ENCODE data around the gene SNAI3.
A peak's percentile ranks its signal among the peaks of the same experiment; 100 is the strongest.

SNAI3 gene

DNA sequence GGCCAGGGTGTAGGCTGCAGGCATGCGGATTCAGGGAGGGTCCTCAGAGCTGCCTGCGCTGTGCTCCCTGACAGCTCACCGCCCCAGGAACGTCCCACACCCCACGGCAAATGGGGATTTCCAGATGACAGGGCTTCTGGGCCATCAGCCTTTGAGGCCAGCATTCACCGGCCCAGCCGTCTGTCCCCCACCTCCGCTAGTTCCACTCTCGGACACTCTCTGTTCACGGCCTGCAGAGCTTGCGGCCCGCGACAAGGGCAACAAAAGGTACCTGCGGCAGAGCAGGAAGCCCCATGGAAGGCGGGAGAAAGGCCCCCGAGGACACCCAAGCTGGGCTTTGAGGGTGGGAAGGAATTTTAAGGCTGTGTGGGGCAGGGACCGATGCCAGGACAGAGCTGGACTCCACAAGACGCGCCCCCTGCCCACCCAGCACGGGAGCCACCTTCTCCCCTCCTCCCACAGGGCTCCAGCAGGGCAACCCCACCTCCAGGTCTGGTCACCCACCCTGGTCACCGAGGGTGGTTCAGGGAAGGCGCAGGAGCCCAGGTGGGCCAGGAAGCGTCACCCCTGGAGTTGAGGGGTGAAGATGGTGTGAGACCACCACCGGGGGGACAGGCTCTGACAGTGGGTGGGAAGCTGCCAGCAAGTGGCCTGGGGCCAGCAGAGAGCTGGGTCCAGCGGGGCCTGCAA is 29.9 kb downstream of the SNAI3 start:
- Mint-ChIP-seq H3K4me1 (peaks cover 22% of the 10 kb centered on the region), H3K27me3 (no peaks in the 10 kb centered on the region), H3K27ac (peak overlapping the region; percentile 57 to 67), H3K4me3 (no peak overlapping the region), H3K9me3 (no peaks in the 10 kb centered on the region)
- ATAC-seq = no peak
- DNase-seq = no peak

DNA sequence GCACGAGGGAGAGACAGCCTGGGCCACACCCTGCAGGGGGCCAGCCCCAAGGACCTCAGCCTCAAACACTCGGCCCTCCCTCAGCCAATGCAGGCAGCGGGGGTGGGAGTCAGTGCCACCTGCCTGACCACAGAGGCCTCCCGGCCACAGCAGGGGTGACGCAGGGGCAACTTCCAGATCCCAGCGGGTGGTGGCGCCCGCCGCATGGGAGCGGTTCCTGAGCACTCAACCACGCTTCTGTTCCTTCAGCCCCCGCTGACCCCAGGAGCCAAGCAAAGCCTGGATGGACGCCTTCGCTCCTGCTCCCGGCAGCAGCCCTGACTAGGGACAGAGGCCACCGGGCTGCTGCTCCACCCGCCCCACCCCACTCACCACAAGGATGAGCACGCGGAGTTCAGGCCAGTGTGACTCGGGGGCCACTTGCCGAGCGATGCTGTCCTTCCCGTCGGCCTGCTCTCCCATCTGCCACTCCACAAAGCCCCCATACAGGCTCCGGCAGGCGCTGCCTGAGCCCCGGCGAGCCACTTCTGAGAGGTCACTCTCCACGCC is 30.5 kb downstream of the SNAI3 start:
- Mint-ChIP-seq H3K27me3 (no peaks in the 10 kb centered on the region), H3K4me1 (peaks cover 22% of the 10 kb centered on the region), H3K4me3 (no peak overlapping the region), H3K9me3 (no peaks in the 10 kb centered on the region), H3K27ac (peak overlapping the region in 1 of 2 donors; percentile 31)
- DNase-seq (no peak), ATAC-seq (no peak)

DNA sequence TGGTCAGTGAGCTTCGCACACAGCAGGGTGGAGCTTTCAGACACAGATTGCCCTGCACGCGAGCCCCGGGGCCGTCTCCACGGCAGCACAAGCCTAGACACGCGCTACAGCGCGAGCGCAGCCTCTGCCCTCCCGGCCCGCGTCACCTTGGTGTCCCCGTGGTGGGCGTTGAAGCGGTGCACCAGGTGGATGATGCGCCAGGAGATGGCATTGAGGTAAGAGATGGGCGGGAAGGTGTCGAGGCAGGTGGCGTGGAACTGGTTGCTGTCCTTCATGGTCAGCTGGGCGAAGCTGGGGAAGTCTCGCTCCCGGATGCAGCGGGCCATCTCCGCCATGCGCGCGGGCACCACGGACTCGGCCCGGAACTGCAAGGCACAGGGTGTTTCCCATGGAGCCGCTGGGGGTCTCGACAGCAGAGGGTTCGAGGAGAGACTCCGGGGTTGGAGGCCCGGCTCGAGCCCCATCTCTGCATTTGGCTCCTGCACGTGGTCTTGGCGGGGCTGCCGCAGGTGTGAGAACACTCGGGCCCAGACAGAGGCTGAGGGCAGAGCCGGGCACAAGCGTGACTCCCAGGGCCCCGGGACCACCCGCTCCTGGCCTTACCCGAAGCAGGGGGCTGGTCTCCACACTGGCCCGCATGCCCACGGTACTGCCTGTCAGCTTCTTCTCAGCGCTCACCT is 31.1 kb downstream of the SNAI3 start:
- H3K27ac Mint-ChIP-seq = peak overlapping the region in 1 of 2 donors; percentile 86
- no peak for DNase-seq
- H3K27me3 Mint-ChIP-seq = no peaks in the 10 kb centered on the region
- no peak for ATAC-seq
- peaks cover 23% of the 10 kb centered on the region for H3K4me1 Mint-ChIP-seq
- no peak overlapping the region for H3K4me3 Mint-ChIP-seq
- H3K9me3 Mint-ChIP-seq = no peaks in the 10 kb centered on the region

DNA sequence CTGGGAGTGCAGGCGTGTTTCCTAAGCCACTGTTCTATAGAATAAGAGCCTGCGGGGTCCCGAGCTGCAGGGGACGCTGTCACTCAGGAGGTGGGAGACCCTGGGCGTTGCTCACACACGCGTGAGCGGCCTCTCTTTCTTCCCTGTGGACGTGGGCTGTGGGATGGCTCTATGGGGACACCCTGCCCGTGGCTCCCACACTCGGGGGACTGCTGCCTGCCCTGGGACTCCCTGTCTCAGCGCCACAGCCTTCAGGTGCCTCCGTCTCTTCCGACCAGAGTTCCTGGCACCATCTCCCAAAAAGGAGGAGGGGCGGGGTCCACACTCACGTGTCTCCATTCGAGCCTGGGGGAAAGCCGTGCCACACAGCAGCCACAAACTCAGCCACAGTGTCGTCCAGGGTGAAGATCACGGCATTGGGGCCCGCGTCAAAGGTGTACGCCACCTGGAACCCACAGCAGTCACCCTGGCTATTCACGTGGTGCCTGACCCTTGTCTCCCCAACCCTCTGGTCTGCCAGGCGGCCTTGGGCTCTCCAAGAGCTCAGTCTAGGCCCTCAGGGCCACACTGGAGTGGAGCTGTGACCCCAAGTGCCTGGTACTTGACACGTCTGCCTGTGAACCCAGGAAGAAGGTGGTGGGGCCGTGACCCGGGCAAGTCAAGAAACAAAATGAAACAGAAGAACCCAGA is 31.8 kb downstream of the SNAI3 start:
- DNase-seq (no peak), ATAC-seq (no peak)
- peaks cover 30% of the 10 kb centered on the region for H3K4me1 Mint-ChIP-seq
- no peaks in the 10 kb centered on the region for H3K9me3 Mint-ChIP-seq
- H3K27me3 Mint-ChIP-seq = no peaks in the 10 kb centered on the region
- no peak overlapping the region for H3K4me3 Mint-ChIP-seq
- H3K27ac Mint-ChIP-seq = no peak overlapping the region

DNA sequence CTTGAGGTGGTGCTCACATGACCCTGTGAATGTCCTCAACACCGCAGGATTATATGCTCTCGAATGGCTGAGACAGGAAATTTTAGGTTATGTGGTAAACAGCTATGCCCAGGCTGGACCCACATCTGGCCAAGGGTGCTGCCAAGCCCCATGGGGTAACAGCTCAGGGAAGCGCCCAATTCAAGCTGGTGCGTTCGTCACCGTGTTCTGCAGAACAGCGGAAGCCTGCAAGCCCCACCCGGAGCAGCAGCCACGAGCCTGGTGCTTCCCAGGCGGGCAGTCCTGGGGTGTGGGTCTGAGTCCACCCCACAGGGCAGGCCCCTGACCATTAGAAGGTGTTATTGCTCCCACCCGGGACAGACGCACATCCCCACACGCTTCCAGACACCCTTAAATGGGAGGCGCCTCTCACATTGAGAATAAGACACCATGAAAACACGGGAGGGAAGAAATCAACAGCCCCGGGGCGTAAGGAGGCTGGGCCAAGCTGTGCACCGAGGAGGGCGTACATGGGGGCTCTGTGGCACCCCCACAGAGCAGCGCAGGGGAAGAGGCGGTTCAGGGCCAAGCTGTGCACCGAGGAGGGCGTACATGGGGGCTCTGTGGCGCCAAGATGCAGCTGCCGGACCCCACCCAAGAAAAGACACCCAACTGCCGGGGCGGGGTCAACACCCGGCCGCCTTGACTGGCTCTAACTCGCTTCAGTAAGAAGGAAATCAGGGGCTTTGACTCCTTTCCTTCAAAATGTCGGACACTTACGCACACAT is 32.5 kb downstream of the SNAI3 start:
- peaks cover 33% of the 10 kb centered on the region for H3K4me1 Mint-ChIP-seq
- H3K4me3 Mint-ChIP-seq = no peak overlapping the region
- ATAC-seq (no peak), DNase-seq (no peak)
- H3K27ac Mint-ChIP-seq = no peak overlapping the region
- H3K27me3 Mint-ChIP-seq = no peaks in the 10 kb centered on the region
- H3K9me3 Mint-ChIP-seq = no peaks in the 10 kb centered on the region

DNA sequence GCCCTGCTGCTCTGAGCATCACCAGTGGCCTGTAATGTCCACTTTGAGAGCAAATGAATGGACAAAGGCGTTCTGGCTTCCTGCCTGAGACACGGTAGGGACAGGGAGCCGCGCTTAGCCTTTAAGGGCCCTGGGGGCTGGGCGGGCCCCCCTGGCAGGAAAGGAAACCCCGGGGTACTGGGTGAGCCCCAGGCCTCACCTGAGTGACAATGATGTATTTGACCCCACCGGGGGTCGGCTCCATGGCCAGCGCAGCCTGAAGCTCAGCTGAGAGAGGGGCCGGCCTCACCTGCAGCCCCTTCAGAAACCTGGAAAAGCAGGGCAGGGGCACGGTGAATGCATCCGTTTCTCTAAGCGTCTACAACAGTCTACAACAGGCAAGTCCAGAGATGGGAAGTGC is 33.2 kb downstream of the SNAI3 start:
- H3K27me3 Mint-ChIP-seq = no peaks in the 10 kb centered on the region
- ATAC-seq = no peak
- H3K4me1 Mint-ChIP-seq = peaks cover 33% of the 10 kb centered on the region

DNA sequence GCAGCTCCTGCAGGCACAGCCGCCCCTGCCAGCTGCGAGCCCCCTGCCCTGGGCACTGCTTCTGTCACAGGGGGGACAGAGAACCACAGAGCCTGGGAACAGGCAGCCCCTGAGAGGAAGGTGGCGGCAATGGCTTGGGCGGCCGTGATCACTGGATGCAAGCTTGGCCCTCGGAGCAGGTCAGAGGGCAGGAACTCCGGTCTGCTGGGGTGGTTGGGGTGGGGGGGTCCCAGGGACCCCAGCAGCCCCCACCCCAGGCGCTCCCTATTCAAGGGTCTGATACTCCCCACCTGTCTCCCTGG is 33.6 kb downstream of the SNAI3 start:
- H3K9me3 Mint-ChIP-seq = no peaks in the 10 kb centered on the region
- ATAC-seq (no peak), DNase-seq (no peak)
- H3K4me1 Mint-ChIP-seq = peaks cover 37% of the 10 kb centered on the region
- H3K27ac Mint-ChIP-seq = no peak overlapping the region
- no peak overlapping the region for H3K4me3 Mint-ChIP-seq
- no peaks in the 10 kb centered on the region for H3K27me3 Mint-ChIP-seq

More for the DNA sequence above, 33.2 kb downstream of the SNAI3 start:
- Mint-ChIP-seq H3K4me3 (no peak overlapping the region), H3K9me3 (no peaks in the 10 kb centered on the region), H3K27ac (no peak overlapping the region)
- no peak for DNase-seq

DNA sequence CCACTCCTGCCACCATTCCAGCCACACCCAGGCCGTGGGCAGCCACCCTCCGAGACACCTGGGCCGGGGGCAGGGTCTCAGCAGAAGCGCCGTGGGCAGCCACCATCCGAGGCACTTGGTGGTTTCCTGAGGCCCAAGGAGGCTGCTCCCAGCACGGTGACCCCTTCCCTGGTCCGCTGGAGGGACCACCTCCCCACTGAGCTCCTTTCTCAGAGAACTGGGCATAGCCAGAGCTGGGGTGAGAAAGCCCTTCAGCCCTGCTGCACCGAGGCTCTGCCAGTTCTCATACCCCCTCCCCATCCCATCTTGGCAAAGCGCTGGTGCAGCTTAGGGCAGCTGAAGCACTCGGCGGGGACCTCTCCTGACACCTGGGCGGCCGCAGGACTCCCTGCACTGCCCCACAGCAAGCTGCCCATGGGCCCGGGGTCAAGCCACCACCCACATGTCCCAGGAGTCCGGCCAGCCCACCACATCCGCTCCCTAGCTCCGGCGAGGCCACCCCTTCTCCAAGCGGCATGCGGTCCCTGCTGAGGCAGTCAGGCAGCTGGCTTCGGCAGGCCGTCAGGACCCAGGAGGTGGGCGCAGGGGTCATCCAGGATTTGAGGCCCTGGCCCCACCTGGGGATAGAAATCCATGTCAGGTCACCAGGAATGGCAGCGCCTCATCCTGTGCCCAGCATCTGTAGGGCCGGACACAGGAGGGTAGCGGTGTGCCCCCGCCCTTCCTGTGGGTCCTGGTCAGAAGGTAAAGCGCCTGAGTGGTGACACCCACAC is 34.1 kb downstream of the SNAI3 start:
- DNase-seq (no peak), ATAC-seq (no peak)
- Mint-ChIP-seq H3K4me3 (peak overlapping the region in 1 of 2 donors; percentile 90), H3K9me3 (no peaks in the 10 kb centered on the region), H3K27me3 (no peaks in the 10 kb centered on the region), H3K4me1 (peaks cover 42% of the 10 kb centered on the region), H3K27ac (peak overlapping the region; percentile 93 to 95)

DNA sequence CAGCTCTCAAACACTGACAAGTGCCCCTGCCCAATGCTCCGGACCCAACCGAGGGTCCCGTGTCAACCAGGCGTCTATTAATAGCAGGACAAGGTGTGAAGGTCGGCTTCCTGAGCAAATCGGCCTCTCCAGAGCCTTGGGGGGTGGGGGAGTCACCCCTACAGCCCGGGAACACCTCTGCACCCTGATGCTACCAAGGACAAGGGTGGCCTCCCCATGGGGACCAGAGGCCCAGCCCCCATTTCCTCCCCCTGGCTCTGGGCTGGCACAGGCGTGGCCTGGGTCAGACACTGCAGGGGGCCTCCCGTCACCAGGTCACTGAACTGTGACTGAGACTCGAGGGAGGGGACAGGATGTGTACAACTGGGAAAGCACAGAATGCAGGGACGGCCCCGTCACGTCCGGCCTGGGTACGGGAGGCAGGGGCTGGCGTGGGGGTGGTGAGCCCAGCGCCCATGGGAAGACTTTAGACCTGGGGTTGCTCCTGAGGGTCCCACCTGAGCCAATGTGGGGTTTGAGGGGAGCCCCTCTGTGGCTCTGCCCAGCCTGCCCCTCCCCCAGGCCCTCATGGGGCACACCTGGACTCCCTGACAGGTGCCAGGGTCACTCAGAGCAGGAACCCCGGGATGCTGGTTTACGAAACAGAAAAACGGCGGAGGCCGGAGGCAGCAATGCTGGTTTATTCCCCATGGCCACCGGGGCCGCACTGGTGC is 34.9 kb downstream of the SNAI3 start:
- peak overlapping the region; percentile 95 to 98 for H3K27ac Mint-ChIP-seq
- no peaks in the 10 kb centered on the region for H3K9me3 Mint-ChIP-seq
- peak; percentile 88 to 95 for DNase-seq
- peaks cover 44% of the 10 kb centered on the region for H3K4me1 Mint-ChIP-seq
- H3K4me3 Mint-ChIP-seq = peak overlapping the region; percentile 90 to 91
- ATAC-seq = peak; percentile 93
- H3K27me3 Mint-ChIP-seq = no peaks in the 10 kb centered on the region

DNA sequence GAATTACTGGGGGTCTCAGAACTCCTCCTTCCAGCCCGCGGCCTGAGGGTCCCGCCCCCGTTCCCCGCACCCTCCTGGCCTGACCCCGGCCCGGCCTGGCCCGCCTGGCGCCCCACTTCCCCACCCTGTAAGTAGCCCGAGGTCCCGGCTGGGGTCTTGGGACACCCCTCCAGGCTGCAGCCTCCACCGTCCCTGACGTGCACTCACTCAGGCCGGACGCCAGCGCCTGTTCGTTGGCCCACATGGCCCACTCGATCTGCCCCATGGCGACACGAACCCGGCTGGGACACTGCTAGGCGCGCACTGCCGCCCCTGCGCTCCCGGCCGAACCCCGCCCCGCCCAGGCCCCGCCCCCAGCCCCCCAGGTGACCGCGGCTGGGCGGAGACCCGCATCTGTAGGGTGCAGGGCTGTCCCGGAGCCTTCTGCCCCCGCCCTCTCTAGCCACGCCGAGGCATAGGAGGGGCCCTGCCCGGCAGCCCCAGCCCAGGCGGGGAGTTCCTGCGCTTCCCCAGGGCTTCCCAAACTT is 35.5 kb downstream of the SNAI3 start, which contains the start of gene CYBA:
CYBA (minus strand) TSS at position 305 of the 527 bp plus-strand sequence; CDS start at position 265, 40 bp downstream.
- H3K4me1 Mint-ChIP-seq = peaks cover 51% of the 10 kb centered on the region
- no peaks in the 10 kb centered on the region for H3K27me3 Mint-ChIP-seq
- peak within 1 kb of the TSS; percentile 95 to 98 for H3K27ac Mint-ChIP-seq
- ATAC-seq (peak; percentile 90), DNase-seq (peak; percentile 92)
- no peaks in the 10 kb centered on the region for H3K9me3 Mint-ChIP-seq
- peak within 1 kb of the TSS; percentile 90 to 91 for H3K4me3 Mint-ChIP-seq

DNA sequence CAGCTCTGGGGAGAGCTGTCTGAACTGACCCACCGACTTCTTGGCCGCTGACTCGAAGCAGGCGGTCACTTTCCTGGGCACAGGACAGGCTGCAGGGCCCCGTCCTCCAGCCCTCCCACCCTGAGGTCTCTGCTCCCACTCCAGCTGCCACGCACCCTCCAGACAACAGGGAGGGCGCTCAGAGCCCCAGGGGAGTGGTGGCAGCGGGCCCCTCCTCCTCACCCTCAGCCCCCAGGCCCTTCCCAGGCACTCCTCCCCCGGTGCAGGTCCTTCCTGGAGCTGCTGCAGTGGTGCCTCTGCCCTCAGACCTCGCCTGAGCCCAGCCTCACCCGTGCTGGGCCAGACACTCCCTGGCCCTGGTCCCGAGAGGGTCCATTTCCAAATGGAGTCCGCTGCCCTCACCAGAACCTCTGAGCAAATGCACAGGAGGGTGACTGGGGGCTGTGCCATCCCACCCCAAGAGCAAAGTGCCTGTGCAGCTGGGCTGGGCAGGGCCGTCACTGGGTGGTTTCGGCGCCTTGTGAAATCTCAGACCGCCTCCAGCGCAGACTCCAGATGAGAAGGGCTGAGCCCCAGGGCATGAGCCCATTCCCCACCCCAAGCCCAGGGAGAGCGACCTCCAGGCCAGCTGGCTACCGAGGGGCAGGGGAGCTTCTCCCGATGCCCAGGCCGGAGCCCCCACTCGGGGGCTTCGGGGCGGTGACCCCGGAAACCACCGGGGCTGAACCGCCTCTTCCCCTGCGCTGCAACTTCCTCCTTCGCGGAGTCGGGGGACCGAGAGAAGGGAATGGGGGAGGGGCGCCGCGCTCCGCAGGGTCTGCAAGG is 36.2 kb downstream of the SNAI3 start:
- DNase-seq = peak; percentile 44 to 46
- Mint-ChIP-seq H3K27me3 (no peaks in the 10 kb centered on the region), H3K27ac (peak overlapping the region in 1 of 2 donors; percentile 78), H3K4me1 (peaks cover 57% of the 10 kb centered on the region), H3K4me3 (peak overlapping the region; percentile 90 to 91), H3K9me3 (no peaks in the 10 kb centered on the region)
- ATAC-seq = no peak

DNA sequence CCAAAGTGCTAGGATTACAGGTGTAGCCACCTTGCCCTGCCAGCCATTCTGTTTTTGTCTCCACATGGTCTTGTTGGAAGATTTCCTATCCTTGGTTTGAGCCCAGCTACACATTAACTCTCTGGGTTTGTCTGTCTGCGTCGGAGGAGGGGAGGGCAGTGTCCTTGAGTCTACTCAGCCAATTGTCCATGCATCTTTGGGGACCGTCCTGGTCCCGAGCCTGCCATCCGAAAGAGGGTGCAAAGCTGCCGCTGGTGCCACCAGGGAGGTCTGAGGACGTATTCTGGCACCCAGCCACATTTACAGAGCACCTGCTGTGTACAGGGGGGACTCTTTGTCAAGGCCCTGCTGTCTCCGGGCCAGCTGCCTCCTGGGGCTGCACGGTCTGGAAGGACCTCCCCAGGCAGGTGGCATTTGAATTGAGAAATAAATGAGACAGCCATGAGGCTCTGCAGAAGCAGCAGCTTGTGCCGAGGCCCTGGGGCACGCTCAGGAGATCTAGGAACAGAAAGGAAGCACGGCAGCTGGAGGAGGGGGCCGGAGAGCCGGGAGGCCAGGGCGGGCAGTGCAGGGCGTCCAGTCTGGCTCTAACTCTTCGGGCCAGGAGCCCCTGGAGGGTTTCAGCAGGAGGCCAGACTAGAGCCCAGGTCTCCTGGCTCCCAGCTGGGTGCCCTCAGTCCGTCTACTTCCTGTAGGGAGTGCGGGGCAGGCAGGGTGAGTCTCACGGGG is 36.9 kb downstream of the SNAI3 start:
- no peaks in the 10 kb centered on the region for H3K27me3 Mint-ChIP-seq
- peak overlapping the region in 1 of 2 donors; percentile 74 for H3K27ac Mint-ChIP-seq
- ATAC-seq (no peak), DNase-seq (no peak)
- peaks cover 65% of the 10 kb centered on the region for H3K4me1 Mint-ChIP-seq
- no peaks in the 10 kb centered on the region for H3K9me3 Mint-ChIP-seq
- H3K4me3 Mint-ChIP-seq = peak overlapping the region; percentile 90 to 91
